GM12801 (cell line): ENCODE data around the gene DAG1.

ENCODE experiments used
- CTCF ChIP-seq: IDR thresholded peaks from one replicate; pipeline ENCODE4 v1.5.1; 2011; ENCODE audit warnings: control low read depth; ENCODE audit not compliant: insufficient read length; ENCODE audit errors: extremely low read depth

DAG1 gene

DNA sequence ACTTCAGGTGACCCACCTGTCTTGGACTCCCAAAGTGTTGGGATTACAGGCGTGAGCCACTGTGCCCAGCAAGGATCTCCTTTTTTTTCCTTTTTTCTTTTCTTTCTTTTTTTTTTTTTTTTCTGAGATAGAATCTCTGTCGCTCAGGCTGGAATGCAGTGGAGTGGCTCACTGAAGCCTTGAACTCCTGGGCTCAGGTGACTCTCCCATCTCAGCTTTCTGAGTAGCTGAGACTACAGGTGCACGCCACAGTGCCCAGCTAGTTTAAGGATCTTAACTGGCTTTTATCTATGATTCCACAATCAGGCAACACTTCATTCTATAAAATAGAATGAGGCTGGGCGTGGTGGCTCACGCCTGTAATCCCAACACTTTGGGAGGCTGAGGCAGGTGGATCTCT lies 24.7 kb upstream of the DAG1 start:
- TF ChIP-seq CTCF: no peak

DNA sequence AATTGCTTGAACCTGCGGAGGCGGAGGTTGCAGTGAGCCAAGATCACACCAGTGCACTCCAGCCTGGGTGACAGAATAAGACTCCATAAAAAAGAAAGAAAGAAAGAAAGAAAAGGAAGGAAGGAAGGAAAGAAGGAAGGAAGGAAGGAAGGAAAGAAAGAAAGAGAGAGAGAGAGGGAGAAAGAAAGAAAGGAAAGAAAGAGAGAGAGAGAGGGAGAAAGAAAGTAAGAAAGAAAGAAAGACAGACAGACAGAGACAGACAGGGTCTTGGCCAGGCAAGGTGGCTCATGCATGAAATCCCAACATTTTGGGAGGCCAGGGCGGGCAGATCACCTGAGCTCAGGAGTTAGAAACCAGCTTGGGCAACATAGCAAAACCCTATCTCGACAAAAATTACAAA lies 16.4 kb upstream of the DAG1 start:
- no peak for TF ChIP-seq CTCF

GRCh38 chr3:49454458-49454857 lies 15.6 kb upstream of the DAG1 start:
- no peak for TF ChIP-seq CTCF

- no peak for TF ChIP-seq CTCF
Measured at GRCh38 chr3:49454898-49455681, 15.0 kb upstream of the DAG1 start.

DNA sequence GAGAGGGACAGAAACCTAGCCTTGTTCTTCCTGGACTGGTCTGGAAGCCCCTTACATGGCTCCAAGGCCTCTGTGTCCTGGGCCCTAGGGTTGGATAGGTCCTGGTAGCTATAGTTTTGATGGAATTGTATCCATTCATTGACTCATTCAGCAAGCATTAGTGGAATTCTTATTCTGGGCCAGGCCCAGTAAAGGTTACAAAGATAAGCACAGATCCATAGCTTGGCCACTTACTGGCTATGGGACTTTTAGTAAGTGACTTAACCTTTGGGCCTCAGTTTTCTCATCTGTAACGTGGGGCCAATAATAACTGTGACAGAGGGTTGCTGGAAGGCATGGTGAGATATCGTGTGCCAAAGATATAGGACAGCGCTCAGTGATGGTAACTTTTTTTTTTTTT lies 13.6 kb upstream of the DAG1 start:
- TF ChIP-seq CTCF: no peak

DNA sequence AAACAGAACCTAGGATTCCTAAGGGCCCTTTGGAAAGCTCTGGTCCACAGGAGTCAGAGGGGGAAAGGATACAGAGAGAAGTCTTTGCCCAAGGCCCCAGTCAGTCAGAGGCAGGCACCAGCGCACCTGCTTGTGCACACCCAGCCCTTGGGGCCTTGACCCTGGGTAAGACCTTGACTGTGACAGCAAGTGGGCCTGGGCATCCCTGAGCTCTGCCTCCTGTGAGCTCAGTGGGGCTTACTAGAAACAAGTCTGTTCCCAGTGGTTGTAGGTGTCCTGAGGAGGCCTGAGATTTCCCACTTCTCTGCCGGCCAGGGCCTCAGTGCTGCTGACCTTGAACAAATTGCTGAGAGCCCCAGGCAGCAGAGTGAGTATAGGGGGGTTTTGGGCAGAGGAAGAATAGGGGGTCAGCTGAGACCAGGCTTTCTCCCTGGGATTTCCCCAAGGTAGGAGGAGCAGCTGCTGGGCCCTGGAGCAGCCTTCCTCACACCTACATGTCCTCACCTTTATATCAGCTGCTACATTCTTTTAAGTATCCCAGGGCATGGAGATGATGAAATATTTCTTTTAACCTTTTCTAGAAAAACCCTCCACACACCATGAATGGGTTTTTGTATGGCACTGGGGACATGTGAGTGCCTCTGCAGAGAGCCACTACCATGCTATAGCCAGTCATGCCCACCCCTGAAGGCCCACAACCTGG lies 9.7 kb upstream of the DAG1 start:
- TF ChIP-seq CTCF: no peak

GRCh38 chr3:49460956-49461355 lies 9.1 kb upstream of the DAG1 start:
- no peak for TF ChIP-seq CTCF
